IPS-15b (cell line): ENCODE data around the gene GTF3C5.

Experiments used
- H3K27me3 ChIP-seq: one replicate; pipeline ENCODE4 v1.6.1; 2013; ENCODE audit warnings: low read length; ENCODE audit not compliant: control insufficient read depth, insufficient read depth
- H3K36me3 ChIP-seq: one replicate; pipeline ENCODE4 v1.6.1; 2013; ENCODE audit warnings: low read length; ENCODE audit not compliant: control insufficient read depth, insufficient read depth
- H3K4me1 ChIP-seq: one replicate; pipeline ENCODE4 v1.6.1; 2013; ENCODE audit warnings: mild to moderate bottlenecking, low read length; ENCODE audit not compliant: control insufficient read depth, insufficient read depth
- H3K4me3 ChIP-seq: one replicate; pipeline ENCODE4 v1.5.1; 2013; ENCODE audit warnings: low read depth, low read length
- H3K9ac ChIP-seq: one replicate; pipeline ENCODE4 v1.6.1; 2013; ENCODE audit warnings: low read depth, mild to moderate bottlenecking, low read length
- H3K9me3 ChIP-seq: one replicate; pipeline ENCODE4 v1.6.1; 2013; ENCODE audit warnings: mild to moderate bottlenecking, low read length; ENCODE audit not compliant: control insufficient read depth, insufficient read depth

The GTF3C5 gene

GRCh38 chr9:133030317-133031129, at the start of gene GTF3C5:
Gene GTF3C5 (plus strand): TSS chr9:133030997. CDS start chr9:133031012, 15 bp downstream.
- H3K36me3 ChIP-seq = no peaks in the 10 kb centered on the region

GRCh38 chr9:132982458-132982857, 48.3 kb upstream of the GTF3C5 start:
- H3K9ac ChIP-seq = no peak overlapping the region
- no peak overlapping the region for H3K4me3 ChIP-seq
- H3K4me1 ChIP-seq = peaks cover 3% of the 10 kb centered on the region
- H3K36me3 ChIP-seq = no peaks in the 10 kb centered on the region
- H3K27me3 ChIP-seq = peaks cover 26% of the 10 kb centered on the region
- no peaks in the 10 kb centered on the region for H3K9me3 ChIP-seq

More at GRCh38 chr9:133030317-133031129, at the start of gene GTF3C5:
- H3K9me3 ChIP-seq = no peaks in the 10 kb centered on the region
- peak within 1 kb of the TSS; percentile 97 for H3K4me3 ChIP-seq
- no peaks in the 10 kb centered on the region for H3K4me1 ChIP-seq
- no peaks in the 10 kb centered on the region for H3K27me3 ChIP-seq
- peak within 1 kb of the TSS; percentile 95 for H3K9ac ChIP-seq

- Histone ChIP-seq H3K9me3 (no peaks in the 10 kb centered on the region), H3K4me1 (peaks cover 3% of the 10 kb centered on the region), H3K27me3 (peaks cover 18% of the 10 kb centered on the region), H3K9ac (no peak overlapping the region), H3K36me3 (no peaks in the 10 kb centered on the region), H3K4me3 (no peak overlapping the region)
These were observed 47.2 kb upstream of the GTF3C5 start for GRCh38 chr9:132983491-132984201.

- peaks cover 11% of the 10 kb centered on the region for H3K27me3 ChIP-seq
- no peaks in the 10 kb centered on the region for H3K9me3 ChIP-seq
- no peak overlapping the region for H3K4me3 ChIP-seq
- no peaks in the 10 kb centered on the region for H3K4me1 ChIP-seq
- no peaks in the 10 kb centered on the region for H3K36me3 ChIP-seq
- H3K9ac ChIP-seq = no peak overlapping the region
These were observed 46.4 kb upstream of the GTF3C5 start for GRCh38 chr9:132984202-132985070.

- Histone ChIP-seq H3K4me3 (no peak overlapping the region), H3K27me3 (peaks cover 5% of the 10 kb centered on the region), H3K4me1 (no peaks in the 10 kb centered on the region), H3K9ac (no peak overlapping the region), H3K9me3 (no peaks in the 10 kb centered on the region), H3K36me3 (no peaks in the 10 kb centered on the region)
These were observed 45.8 kb upstream of the GTF3C5 start for GRCh38 chr9:132985071-132985350.

- H3K27me3 ChIP-seq = peaks cover 1% of the 10 kb centered on the region
- no peak overlapping the region for H3K4me3 ChIP-seq
- no peaks in the 10 kb centered on the region for H3K4me1 ChIP-seq
- no peaks in the 10 kb centered on the region for H3K36me3 ChIP-seq
- H3K9me3 ChIP-seq = no peaks in the 10 kb centered on the region
- H3K9ac ChIP-seq = no peak overlapping the region
These were observed 45.3 kb upstream of the GTF3C5 start for GRCh38 chr9:132985489-132985888.

GRCh38 chr9:132986114-132986513, 44.7 kb upstream of the GTF3C5 start:
- Histone ChIP-seq H3K4me1 (no peaks in the 10 kb centered on the region), H3K36me3 (no peaks in the 10 kb centered on the region), H3K27me3 (no peaks in the 10 kb centered on the region), H3K9me3 (no peaks in the 10 kb centered on the region), H3K9ac (no peak overlapping the region), H3K4me3 (no peak overlapping the region)

GRCh38 chr9:132986640-132987620, 43.9 kb upstream of the GTF3C5 start:
- no peaks in the 10 kb centered on the region for H3K4me1 ChIP-seq
- H3K9ac ChIP-seq = no peak overlapping the region
- H3K9me3 ChIP-seq = no peaks in the 10 kb centered on the region
- no peaks in the 10 kb centered on the region for H3K27me3 ChIP-seq
- H3K36me3 ChIP-seq = no peaks in the 10 kb centered on the region
- no peak overlapping the region for H3K4me3 ChIP-seq

- H3K4me3 ChIP-seq = no peak overlapping the region
- peaks cover 2% of the 10 kb centered on the region for H3K27me3 ChIP-seq
- no peaks in the 10 kb centered on the region for H3K9me3 ChIP-seq
- no peaks in the 10 kb centered on the region for H3K36me3 ChIP-seq
- no peaks in the 10 kb centered on the region for H3K4me1 ChIP-seq
- no peak overlapping the region for H3K9ac ChIP-seq
These were observed 42.4 kb upstream of the GTF3C5 start for GRCh38 chr9:132988244-132989013.

- H3K4me1 ChIP-seq = no peaks in the 10 kb centered on the region
- no peak overlapping the region for H3K9ac ChIP-seq
- no peaks in the 10 kb centered on the region for H3K36me3 ChIP-seq
- no peaks in the 10 kb centered on the region for H3K9me3 ChIP-seq
- peaks cover 2% of the 10 kb centered on the region for H3K27me3 ChIP-seq
- no peak overlapping the region for H3K4me3 ChIP-seq
These were observed 41.8 kb upstream of the GTF3C5 start for GRCh38 chr9:132989014-132989310.
